ENCODE data around the gene CAMK2B. TPM values are rescaled to one million over a fixed set of nuclear protein-coding genes. Genes with fewer than 3 reads are reported as not detected.
A peak's percentile ranks its signal among the peaks of the same experiment; 100 is the strongest.
"Not testable (repeated sequence)": the region's sequence is repeated elsewhere in the genome, so short reads cannot be mapped to it uniquely, and the experiment has no call there.

CAMK2B gene
- total RNA-seq, 1 experiment from 2014 or later, result 2.4 TPM

GRCh38 chr7:44200163-44200562 lies 125.2 kb downstream of the CAMK2B start:
- not testable (repeated sequence) for H3K9me3 ChIP-seq (replicated peaks); H3K36me3 ChIP-seq; H3K27ac ChIP-seq; H3K4me3 ChIP-seq; DNase-seq; H3K27me3 ChIP-seq
- H3K4me1 ChIP-seq, result peaks cover 17% of the 10 kb centered on the region

DNA sequence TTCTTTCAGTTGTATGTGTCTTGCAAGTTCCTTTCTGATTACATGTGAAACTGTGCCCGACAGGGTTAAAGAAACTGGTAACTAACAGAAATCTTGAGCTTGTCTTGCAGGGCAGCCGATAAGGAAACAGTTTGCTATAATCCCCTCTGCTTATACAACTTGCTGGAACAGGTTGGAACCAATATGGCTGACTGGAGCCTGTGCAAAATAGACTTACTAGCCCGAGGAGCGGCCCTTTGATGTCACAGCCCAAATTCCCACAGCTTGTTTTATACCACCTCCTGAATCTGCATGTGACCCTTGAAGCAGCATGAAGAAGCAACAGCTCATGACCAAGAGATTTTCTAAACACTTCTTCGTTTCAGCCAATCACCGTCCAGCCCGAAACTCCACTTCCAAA lies 127.9 kb downstream of the CAMK2B start:
- peaks cover 15% of the 10 kb centered on the region for H3K4me1 ChIP-seq
- no peaks in the 10 kb centered on the region for H3K9me3 ChIP-seq (replicated peaks)
- H3K27ac ChIP-seq, result no peak overlapping the region
- no peak for DNase-seq
- no peaks in the 10 kb centered on the region for H3K27me3 ChIP-seq
- H3K36me3 ChIP-seq, result no peaks in the 10 kb centered on the region
- H3K4me3 ChIP-seq, result no peak overlapping the region

- Histone ChIP-seq H3K36me3 (no peaks in the 10 kb centered on the region), H3K27me3 (no peaks in the 10 kb centered on the region), H3K27ac (no peak overlapping the region), H3K9me3 (replicated peaks) (no peaks in the 10 kb centered on the region), H3K4me3 (no peak overlapping the region), H3K4me1 (peaks cover 11% of the 10 kb centered on the region)
- DNase-seq, result peak; percentile 60 to 85
Observed at GRCh38 chr7:44196450-44196872, 128.9 kb downstream of the CAMK2B start.

GRCh38 chr7:44195889-44196288 lies 129.5 kb downstream of the CAMK2B start:
- DNase-seq, result peak; percentile 46 to 60
- Histone ChIP-seq H3K9me3 (replicated peaks) (no peaks in the 10 kb centered on the region), H3K36me3 (no peaks in the 10 kb centered on the region), H3K27ac (no peak overlapping the region), H3K27me3 (no peaks in the 10 kb centered on the region), H3K4me3 (no peak overlapping the region), H3K4me1 (peaks cover 11% of the 10 kb centered on the region)

DNA sequence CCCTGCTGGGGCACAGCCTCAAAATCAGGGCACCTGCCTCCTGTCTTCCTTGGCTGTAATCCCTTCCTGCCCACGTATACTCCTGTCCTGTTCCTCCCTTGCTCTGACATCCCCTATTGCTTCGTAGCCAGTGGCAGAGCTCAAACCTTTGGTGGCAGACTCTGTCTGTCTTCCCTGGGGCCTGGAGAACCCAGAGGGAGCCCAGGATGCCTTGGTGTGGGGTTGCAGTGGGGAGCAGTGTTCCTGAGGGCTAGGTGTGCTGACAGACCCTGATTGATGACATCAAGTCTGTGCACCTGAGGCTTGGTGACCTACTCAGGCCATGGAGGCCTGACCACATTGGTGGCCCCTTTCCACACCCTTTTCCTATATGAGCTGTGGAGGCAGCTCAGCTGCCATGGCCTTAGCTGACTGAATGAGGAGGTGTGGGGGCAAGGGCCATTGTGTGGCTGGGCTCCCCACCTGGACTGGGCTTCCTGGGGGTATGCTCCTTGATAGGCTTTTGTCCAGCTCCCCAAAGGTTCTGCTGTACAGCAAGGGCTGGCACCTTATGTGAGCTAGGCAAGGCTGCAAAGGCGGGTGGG lies 130.7 kb downstream of the CAMK2B start:
- no peak overlapping the region for H3K4me3 ChIP-seq
- H3K9me3 ChIP-seq (replicated peaks), result no peaks in the 10 kb centered on the region
- H3K4me1 ChIP-seq, result peaks cover 11% of the 10 kb centered on the region
- H3K27me3 ChIP-seq, result no peaks in the 10 kb centered on the region
- no peaks in the 10 kb centered on the region for H3K36me3 ChIP-seq
- H3K27ac ChIP-seq, result no peak overlapping the region
- DNase-seq, result no peak

GRCh38 chr7:44194069-44194468 lies 131.3 kb downstream of the CAMK2B start:
- peaks cover 11% of the 10 kb centered on the region for H3K4me1 ChIP-seq
- H3K27ac ChIP-seq, result no peak overlapping the region
- H3K36me3 ChIP-seq, result no peaks in the 10 kb centered on the region
- no peaks in the 10 kb centered on the region for H3K27me3 ChIP-seq
- no peak overlapping the region for H3K4me3 ChIP-seq
- no peaks in the 10 kb centered on the region for H3K9me3 ChIP-seq (replicated peaks)
- DNase-seq, result no peak

DNA sequence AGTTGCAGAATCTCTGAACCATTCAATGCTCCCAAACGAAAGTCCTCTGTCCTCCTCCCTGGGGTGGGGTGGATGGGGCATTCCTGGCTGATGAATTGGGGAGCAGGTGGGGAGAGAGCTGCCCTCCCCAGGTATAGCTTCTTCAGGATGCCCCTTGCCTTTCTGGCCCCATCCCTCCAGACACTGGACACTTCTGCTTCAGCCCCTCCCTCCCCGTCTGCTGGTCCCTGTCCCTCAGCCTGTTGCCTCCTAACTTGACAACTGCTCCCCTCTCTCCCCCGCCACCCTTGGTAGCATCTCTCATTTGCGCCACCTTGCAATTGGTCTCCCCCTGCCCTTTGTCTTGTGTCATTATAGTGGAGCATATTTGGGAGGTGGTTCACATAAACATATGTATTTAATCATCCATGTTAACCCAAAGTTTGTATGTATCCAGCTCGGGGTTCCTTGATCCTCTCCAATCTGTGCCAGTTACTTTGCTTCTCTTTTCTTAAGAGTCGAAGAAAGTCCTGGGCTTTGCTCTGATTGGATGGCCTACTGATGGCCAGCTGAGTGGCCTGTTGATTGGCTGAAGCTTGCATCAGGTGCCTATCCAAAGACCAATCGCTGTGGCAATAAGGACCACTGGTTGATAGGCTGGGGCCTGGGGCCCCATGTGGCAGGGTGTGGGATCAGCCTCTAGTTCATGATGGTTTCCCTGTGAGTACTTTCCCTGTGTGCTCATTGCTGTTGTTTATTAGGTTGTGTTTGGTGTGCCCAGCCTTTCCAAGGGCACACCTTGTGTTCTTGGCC lies 132.2 kb downstream of the CAMK2B start:
- H3K9me3 ChIP-seq (replicated peaks), result no peaks in the 10 kb centered on the region
- H3K27me3 ChIP-seq, result no peaks in the 10 kb centered on the region
- no peak for DNase-seq
- H3K27ac ChIP-seq, result no peak overlapping the region
- H3K4me1 ChIP-seq, result peaks cover 13% of the 10 kb centered on the region
- no peak overlapping the region for H3K4me3 ChIP-seq
- H3K36me3 ChIP-seq, result no peaks in the 10 kb centered on the region

- Histone ChIP-seq H3K36me3 (no peaks in the 10 kb centered on the region), H3K27ac (no peak overlapping the region), H3K9me3 (replicated peaks) (no peaks in the 10 kb centered on the region), H3K4me1 (peaks cover 26% of the 10 kb centered on the region), H3K27me3 (no peaks in the 10 kb centered on the region), H3K4me3 (no peak overlapping the region)
- no peak for DNase-seq
Observed at GRCh38 chr7:44191171-44191570, 134.2 kb downstream of the CAMK2B start.

DNA sequence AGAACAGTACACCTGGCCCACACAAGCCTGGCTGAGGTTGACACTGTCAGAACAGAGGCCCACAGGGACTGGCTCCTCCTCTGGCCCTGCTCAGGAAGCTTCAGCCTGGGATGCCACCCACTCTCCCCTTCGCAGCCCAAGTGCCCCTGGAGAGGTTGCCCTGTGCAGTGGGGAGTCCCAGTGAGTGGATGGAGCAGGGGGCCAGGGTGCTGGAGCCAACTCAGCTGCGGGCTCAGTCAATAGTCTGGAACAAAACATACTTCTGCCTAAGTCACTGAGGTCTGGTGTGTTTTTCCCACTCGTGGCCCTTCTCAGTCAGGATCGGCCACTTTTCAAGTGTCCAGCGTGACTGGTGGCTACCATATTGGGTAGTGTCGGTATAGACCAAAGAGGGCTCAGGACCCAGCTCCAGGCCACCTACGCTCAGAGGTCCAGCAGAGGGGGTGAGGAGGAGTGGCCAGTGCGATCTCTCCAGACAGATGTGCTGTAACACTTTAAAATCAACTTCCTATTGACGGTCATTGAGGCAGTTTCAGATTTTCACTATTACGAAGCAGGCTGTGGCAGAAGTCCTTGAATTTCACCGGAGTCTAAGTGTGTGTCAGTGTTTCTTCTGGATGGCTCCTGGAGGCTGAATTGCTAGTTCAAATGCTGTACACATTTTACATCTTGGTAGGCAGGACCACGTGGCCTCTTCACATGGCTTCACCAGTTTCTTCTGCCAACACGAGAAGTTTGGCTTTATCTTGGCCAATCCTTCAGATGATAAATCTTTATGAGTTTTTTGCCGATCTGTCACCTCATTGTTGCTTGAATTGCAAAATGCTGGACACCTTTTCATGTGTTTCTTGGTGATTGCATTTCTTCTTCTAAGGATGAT lies 135.2 kb downstream of the CAMK2B start:
- Histone ChIP-seq H3K27ac (no peak overlapping the region), H3K36me3 (no peaks in the 10 kb centered on the region), H3K4me1 (peaks cover 23% of the 10 kb centered on the region), H3K27me3 (no peaks in the 10 kb centered on the region), H3K9me3 (replicated peaks) (no peaks in the 10 kb centered on the region), H3K4me3 (no peak overlapping the region)
- no peak for DNase-seq

- H3K9me3 ChIP-seq (replicated peaks), result no peaks in the 10 kb centered on the region
- no peak within 1 kb of the TSS for H3K27ac ChIP-seq
- H3K36me3 ChIP-seq, result no peaks in the 10 kb centered on the region
- no peak for DNase-seq
- peaks cover 30% of the 10 kb centered on the region for H3K4me1 ChIP-seq
- no peak within 1 kb of the TSS for H3K4me3 ChIP-seq
- no peaks in the 10 kb centered on the region for H3K27me3 ChIP-seq
Observed at GRCh38 chr7:44189286-44189992, 136.0 kb downstream of the CAMK2B start, which contains the start of gene GCK. TSS of gene GCK (minus strand) at chr7:44189439. CDS start at chr7:44188953, 486 bp downstream.

GRCh38 chr7:44188480-44189225 lies 136.7 kb downstream of the CAMK2B start:
- Histone ChIP-seq H3K36me3 (no peaks in the 10 kb centered on the region), H3K4me1 (peaks cover 38% of the 10 kb centered on the region), H3K27me3 (no peaks in the 10 kb centered on the region), H3K9me3 (replicated peaks) (no peaks in the 10 kb centered on the region), H3K27ac (no peak overlapping the region), H3K4me3 (no peak overlapping the region)
- DNase-seq, result no peak

GRCh38 chr7:44187636-44188416 lies 137.6 kb downstream of the CAMK2B start:
- Histone ChIP-seq H3K36me3 (no peaks in the 10 kb centered on the region), H3K9me3 (replicated peaks) (peaks cover 4% of the 10 kb centered on the region; the same call in 1 of the 2 replicates), H3K27ac (no peak overlapping the region), H3K27me3 (no peaks in the 10 kb centered on the region), H3K4me1 (peaks cover 41% of the 10 kb centered on the region), H3K4me3 (no peak overlapping the region)
- DNase-seq, result no peak

- no peak for DNase-seq
- Histone ChIP-seq H3K4me3 (no peak overlapping the region), H3K36me3 (no peaks in the 10 kb centered on the region), H3K4me1 (peaks cover 41% of the 10 kb centered on the region), H3K27me3 (no peaks in the 10 kb centered on the region), H3K27ac (no peak overlapping the region), H3K9me3 (replicated peaks) (peaks cover 6% of the 10 kb centered on the region; the same call in 1 of the 2 replicates)
Observed at GRCh38 chr7:44186736-44187135, 138.7 kb downstream of the CAMK2B start.

All from SJCRH30 (cell line).